ENCODE data around the gene EI24. TPM values are rescaled to one million over a fixed set of nuclear protein-coding genes. Genes with fewer than 3 reads are reported as not detected.

The EI24 gene
- total and polyA plus RNA-seq, 9 of the 15 experiments (the other 6 are each of a cell fraction or from before 2014, with no cell fraction given): 50.4 to 260 (median 168) TPM

DNA sequence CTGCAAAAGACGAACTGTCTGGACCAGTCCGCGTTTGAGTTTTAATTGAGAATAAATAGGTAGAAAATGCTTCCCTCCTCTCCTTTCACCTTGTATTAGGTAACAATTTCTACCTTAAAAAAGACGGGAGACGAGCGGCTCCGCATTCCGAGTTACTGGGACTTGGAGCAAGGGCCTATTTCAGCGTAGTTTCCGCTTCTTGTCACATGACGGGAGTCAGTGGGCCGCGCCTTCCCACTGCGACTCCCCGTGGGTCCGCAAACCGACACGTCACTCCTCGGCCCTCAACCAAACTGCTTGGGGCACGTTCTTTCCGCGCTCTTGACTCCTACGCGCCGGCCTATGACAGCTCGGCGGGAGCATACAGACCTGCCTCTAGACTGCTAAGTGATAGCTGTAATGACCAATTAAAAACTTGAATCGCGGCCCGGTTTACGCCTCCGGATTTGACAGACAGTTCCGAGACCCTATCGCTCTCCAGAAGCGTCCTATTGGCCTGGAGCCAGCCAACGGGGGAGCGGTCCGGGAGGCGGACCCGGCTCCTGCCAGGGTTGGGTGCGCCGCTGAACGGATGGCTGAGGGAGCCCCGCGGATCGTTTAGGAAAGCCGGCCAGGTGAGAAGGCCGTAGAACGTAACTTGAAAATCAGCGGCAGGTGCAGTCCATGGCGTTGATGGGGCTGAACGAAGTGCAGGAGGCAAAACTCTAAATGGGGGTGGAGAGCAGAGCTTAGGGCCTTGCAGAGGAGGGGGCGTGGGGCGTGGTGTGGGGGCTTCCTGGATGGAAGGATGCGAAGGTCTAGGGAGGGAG is 23.2 kb downstream of the EI24 start, which contains the start of gene STT3A (continued):
- no peak for TF ChIP-seq U2AF2 (optimal IDR thresholded peaks at IDR 0.05; ENCODE audit: low read depth, low read length)
- TF ChIP-seq SIN3A (IDR thresholded peaks at IDR 0.05; ENCODE audit: borderline replicate concordance in 2 of 2, control insufficient read depth in 1 of 2, low read depth in 2 of 2, low read length in 2 of 2): peak; percentile 61 to 85
- peak; percentile 26 for TF ChIP-seq TAF9B (IDR thresholded peaks at IDR 0.05; ENCODE audit: partially characterized antibody)
- TF ChIP-seq CXXC5 (CRISPR knock-in tag; IDR thresholded peaks at IDR 0.05): peak; percentile 96
- TF ChIP-seq ZKSCAN1 (IDR thresholded peaks at IDR 0.05; ENCODE audit: low read depth, low read length): no peak
- TF ChIP-seq, protein P1, sequence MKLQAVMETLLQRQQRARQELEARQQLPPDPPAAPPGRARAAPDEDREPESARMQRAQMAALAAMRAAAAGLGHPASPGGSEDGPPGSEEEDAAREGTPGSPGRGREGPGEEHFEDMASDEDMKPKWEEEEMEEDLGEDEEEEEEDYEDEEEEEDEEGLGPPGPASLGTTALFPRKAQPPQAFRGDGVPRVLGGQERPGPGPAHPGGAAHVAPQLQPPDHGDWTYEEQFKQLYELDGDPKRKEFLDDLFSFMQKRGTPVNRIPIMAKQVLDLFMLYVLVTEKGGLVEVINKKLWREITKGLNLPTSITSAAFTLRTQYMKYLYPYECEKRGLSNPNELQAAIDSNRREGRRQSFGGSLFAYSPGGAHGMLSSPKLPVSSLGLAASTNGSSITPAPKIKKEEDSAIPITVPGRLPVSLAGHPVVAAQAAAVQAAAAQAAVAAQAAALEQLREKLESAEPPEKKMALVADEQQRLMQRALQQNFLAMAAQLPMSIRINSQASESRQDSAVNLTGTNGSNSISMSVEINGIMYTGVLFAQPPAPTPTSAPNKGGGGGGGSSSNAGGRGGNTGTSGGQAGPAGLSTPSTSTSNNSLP (IDR thresholded peaks at IDR 0.05; ENCODE audit: borderline replicate concordance, low read depth, low read length): peak; percentile 81; the same call in 1 of the 2 replicates
- TF ChIP-seq MTF1 (CRISPR knock-in tag; IDR thresholded peaks at IDR 0.05; ENCODE audit: borderline replicate concordance): no peak
- TF ChIP-seq, protein P2, sequence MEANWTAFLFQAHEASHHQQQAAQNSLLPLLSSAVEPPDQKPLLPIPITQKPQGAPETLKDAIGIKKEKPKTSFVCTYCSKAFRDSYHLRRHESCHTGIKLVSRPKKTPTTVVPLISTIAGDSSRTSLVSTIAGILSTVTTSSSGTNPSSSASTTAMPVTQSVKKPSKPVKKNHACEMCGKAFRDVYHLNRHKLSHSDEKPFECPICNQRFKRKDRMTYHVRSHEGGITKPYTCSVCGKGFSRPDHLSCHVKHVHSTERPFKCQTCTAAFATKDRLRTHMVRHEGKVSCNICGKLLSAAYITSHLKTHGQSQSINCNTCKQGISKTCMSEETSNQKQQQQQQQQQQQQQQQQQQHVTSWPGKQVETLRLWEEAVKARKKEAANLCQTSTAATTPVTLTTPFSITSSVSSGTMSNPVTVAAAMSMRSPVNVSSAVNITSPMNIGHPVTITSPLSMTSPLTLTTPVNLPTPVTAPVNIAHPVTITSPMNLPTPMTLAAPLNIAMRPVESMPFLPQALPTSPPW (CRISPR knock-in tag; IDR thresholded peaks at IDR 0.05): peak; percentile 68
- peak; percentile 63 for TF ChIP-seq KDM5B (IDR thresholded peaks at IDR 0.05; ENCODE audit: insufficient replicate concordance, low read depth, low read length)
- no peak for TF ChIP-seq ZNF143 (CRISPR knock-in tag; IDR thresholded peaks at IDR 0.05)
